ENCODE results near the gene DMBT1.
A peak's percentile ranks its signal among the peaks of the same experiment; 100 is the strongest.
"Not testable (repeated sequence)": the region's sequence is repeated elsewhere in the genome, so short reads cannot be mapped to it uniquely, and the experiment has no call there.

Gene DMBT1

GRCh38 chr10:122549636-122550035 lies 10.9 kb upstream of the DMBT1 start:
- DNase-seq = no peak

- no peak for DNase-seq
Observed at GRCh38 chr10:122550427-122550826, 10.1 kb upstream of the DMBT1 start.

- no peak for DNase-seq
Observed at GRCh38 chr10:122550983-122551382, 9.6 kb upstream of the DMBT1 start.

- DNase-seq = peak; percentile 47
Observed at GRCh38 chr10:122551450-122551849, 9.1 kb upstream of the DMBT1 start.

GRCh38 chr10:122553341-122553740 lies 7.2 kb upstream of the DMBT1 start:
- no peak for DNase-seq

- DNase-seq = no peak
Observed at GRCh38 chr10:122554131-122555036, 6.2 kb upstream of the DMBT1 start.

- DNase-seq = no peak
Observed at GRCh38 chr10:122555442-122555841, 5.1 kb upstream of the DMBT1 start.

GRCh38 chr10:122557516-122557915 lies 3.0 kb upstream of the DMBT1 start:
- no peak for DNase-seq

GRCh38 chr10:122558452-122558851 lies 2.1 kb upstream of the DMBT1 start:
- no peak for DNase-seq

GRCh38 chr10:122559228-122559627 lies 1.3 kb upstream of the DMBT1 start:
- DNase-seq = no peak

GRCh38 chr10:122561212-122561611 lies 658 bp downstream of the DMBT1 start:
- no peak for DNase-seq

GRCh38 chr10:122561792-122562191 lies 1.2 kb downstream of the DMBT1 start:
- DNase-seq = no peak

GRCh38 chr10:122564980-122565379 lies 4.4 kb downstream of the DMBT1 start:
- DNase-seq = no peak

- peak; percentile 73 for DNase-seq
Observed at GRCh38 chr10:122565766-122566206, 5.2 kb downstream of the DMBT1 start.

- no peak for DNase-seq
Observed at GRCh38 chr10:122566632-122567031, 6.1 kb downstream of the DMBT1 start.

- DNase-seq = peak; percentile 25
Observed at GRCh38 chr10:122567056-122567660, 6.6 kb downstream of the DMBT1 start.

GRCh38 chr10:122568551-122568950 lies 8.0 kb downstream of the DMBT1 start:
- DNase-seq = no peak

GRCh38 chr10:122570920-122571319 lies 10.4 kb downstream of the DMBT1 start:
- no peak for DNase-seq

- DNase-seq = no peak
Observed at GRCh38 chr10:122571892-122572291, 11.3 kb downstream of the DMBT1 start.

GRCh38 chr10:122575776-122576175 lies 15.2 kb downstream of the DMBT1 start:
- no peak for DNase-seq

GRCh38 chr10:122576291-122576690 lies 15.7 kb downstream of the DMBT1 start:
- no peak for DNase-seq

- DNase-seq = no peak
Observed at GRCh38 chr10:122577311-122577885, 16.8 kb downstream of the DMBT1 start.

- not testable (repeated sequence) for DNase-seq
Observed at GRCh38 chr10:122586070-122586469, 25.5 kb downstream of the DMBT1 start.
